Testis (tissue), 3 donors: Measurements from ENCODE around the gene MLST8. TPM values are rescaled to one million over a fixed set of nuclear protein-coding genes. Genes with fewer than 3 reads are reported as not detected.

Source experiments
- DNase-seq: peaks from one replicate; pipeline ENCODE4 v3.0.0-alpha.2; 2019
- H3K27ac ChIP-seq, 2 donors: fragments of 200-600 bp; sonication (generic); one replicate each; pipeline ENCODE4 v1.5.1; 2019
- H3K27me3 ChIP-seq: fragments of 200-600 bp; sonication (generic); one replicate; pipeline ENCODE4 v1.5.1; 2019
- H3K36me3 ChIP-seq: fragments of 200-600 bp; sonication (generic); one replicate; pipeline ENCODE4 v1.5.1; 2017; ENCODE audit warnings: low read depth; ENCODE audit errors: missing control alignments
- H3K4me1 ChIP-seq: fragments of 200-600 bp; sonication (generic); one replicate; pipeline ENCODE4 v1.5.1; 2019
- H3K4me3 ChIP-seq, 2 donors: fragments of 200-600 bp; sonication (generic); one replicate each; pipeline ENCODE4 v1.5.1; 2017 to 2019
- H3K9me3 ChIP-seq: fragments of 200-600 bp; sonication (generic); one replicate; pipeline ENCODE4 v1.5.1; 2017
- POLR2A ChIP-seq: fragments of 450-650 bp; IDR thresholded peaks from one replicate; pipeline ENCODE4 v1.6.1; 2017; ENCODE audit warnings: antibody characterized with exemption, mild to moderate bottlenecking, moderate library complexity
- WGBS, 2 donors: methylation state at CpG; one replicate each; pipeline ENCODE4 v1.1.5; 2018; 5-methylcytosine and 5-hydroxymethylcytosine counted together
- intact Hi-C: fragments of 100-400 bp; cut with DNase I; formaldehyde crosslinking; loops from one replicate; pipeline ENCODE4 v1.15.1; 2023; ENCODE audit warnings: low total_unique reads
- polyA plus RNA-seq: library from polyadenylated mRNA; stranded (reverse); fragments of 350-450 nt; fragmentation: Illumina TruSeq; extraction: RNeasy Lipid Tissue Mini Kit (QIAGEN cat#74804); gene quantifications from one replicate; pipeline ENCODE4 v1.2.3, GENCODE V29; 2014; ENCODE audit warnings: low read depth, low replicate concordance; ENCODE audit not compliant: insufficient read depth
- total RNA-seq, 2 donors: library from RNA; depleted of rRNA; stranded (reverse); fragments of >200 nt; gene quantifications; one replicate each; pipeline ENCODE4 v1.2.3, GENCODE V29; 2016
- TF ChIP-seq, protein P1 (sequence below), 3 experiments: fragments of 450-650 bp in 2 of 3; fragments of 200-600 bp in 1 of 3; sonication (generic) in 1 of 3; IDR thresholded peaks; one replicate each; pipeline ENCODE4 v1.5.1; 2016 to 2019; ENCODE audit warnings: antibody characterized with exemption in 3 of 3, mild to moderate bottlenecking in 2 of 3, moderate library complexity in 1 of 3

Gene MLST8
- total and polyA plus RNA-seq, 3 donors from 2014 or later, result 89.0 to 113 (median 95.4) TPM

DNA sequence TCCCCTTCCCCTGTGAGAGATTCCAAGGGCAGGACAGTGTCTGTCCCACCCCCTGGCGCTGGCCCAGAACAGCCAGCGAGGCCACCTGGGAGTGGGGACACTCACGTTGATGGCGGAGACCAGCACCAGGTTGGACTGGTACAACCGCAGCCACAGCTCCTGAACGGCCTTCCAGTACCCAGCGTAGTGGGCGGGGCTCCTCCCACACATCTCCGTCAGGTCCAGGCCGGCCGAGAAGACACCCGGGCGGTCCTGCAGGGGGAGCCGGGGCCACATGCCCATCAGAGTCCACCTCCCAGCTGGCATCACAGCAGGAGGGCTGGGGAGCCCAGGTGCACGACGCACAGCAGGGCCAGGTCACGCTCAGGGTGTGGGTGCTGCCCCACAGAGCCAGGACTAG, 39.0 kb downstream of the MLST8 start:
- Histone ChIP-seq H3K9me3 (no peaks in the 10 kb centered on the region), H3K36me3 (no peaks in the 10 kb centered on the region), H3K27ac (no peak overlapping the region), H3K4me1 (no peaks in the 10 kb centered on the region), H3K27me3 (no peaks in the 10 kb centered on the region), H3K4me3 (no peak overlapping the region)
- intact Hi-C loops, result no loop called here
- DNase-seq, result peak; percentile 59
- 74 to 92% methylated on average over 5 to 16 of the region's 17 CpGs for WGBS, 2 donors
- TF ChIP-seq, protein P1, sequence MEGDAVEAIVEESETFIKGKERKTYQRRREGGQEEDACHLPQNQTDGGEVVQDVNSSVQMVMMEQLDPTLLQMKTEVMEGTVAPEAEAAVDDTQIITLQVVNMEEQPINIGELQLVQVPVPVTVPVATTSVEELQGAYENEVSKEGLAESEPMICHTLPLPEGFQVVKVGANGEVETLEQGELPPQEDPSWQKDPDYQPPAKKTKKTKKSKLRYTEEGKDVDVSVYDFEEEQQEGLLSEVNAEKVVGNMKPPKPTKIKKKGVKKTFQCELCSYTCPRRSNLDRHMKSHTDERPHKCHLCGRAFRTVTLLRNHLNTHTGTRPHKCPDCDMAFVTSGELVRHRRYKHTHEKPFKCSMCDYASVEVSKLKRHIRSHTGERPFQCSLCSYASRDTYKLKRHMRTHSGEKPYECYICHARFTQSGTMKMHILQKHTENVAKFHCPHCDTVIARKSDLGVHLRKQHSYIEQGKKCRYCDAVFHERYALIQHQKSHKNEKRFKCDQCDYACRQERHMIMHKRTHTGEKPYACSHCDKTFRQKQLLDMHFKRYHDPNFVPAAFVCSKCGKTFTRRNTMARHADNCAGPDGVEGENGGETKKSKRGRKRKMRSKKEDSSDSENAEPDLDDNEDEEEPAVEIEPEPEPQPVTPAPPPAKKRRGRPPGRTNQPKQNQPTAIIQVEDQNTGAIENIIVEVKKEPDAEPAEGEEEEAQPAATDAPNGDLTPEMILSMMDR (IDR thresholded peaks at IDR 0.05), result no peak
- TF ChIP-seq POLR2A, result no peak

DNA sequence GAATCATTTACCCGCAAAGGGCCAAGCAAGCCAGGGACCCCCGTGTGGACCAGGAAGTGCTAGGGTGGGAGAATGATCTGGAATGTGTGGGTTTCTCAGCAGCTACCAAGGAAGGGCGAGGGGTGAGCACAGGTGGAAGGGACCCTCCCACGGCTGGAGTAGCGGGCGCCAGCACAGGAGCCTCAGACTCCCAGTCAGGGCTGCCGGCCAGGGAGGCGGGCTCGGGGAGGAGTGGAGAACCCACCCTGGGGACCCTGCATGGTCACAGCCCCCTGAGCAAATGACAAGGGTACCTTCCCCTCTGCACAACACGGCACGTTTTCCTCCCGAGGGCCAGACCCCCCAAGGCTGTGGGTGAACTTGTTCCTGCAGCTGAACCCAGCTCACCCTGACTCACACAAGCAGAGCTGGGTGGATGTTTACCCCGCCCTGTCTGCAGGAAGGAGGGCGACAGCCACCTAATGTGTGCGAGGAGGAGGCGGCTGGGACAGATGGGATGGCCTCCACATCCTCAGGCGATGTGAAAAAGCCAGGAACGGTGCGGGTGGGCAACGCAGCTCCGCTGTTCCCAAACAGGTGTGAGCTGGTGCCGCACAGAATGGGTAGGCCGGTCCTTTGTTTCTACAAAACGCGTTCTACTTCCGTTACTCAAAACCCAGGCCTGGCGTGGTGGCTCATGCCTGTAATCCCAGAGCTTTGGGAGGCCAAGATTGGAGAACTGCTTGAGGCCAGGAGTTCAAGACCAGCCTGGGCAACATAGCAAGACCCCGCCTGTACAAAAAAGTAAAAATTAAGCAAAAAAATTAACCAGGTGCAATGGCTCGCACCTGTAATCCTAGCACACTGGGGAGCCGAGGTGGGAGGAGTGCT, 39.9 kb downstream of the MLST8 start:
- Histone ChIP-seq H3K4me3 (no peak overlapping the region), H3K36me3 (no peaks in the 10 kb centered on the region), H3K9me3 (no peaks in the 10 kb centered on the region), H3K27ac (no peak overlapping the region), H3K27me3 (no peaks in the 10 kb centered on the region), H3K4me1 (peaks cover under 1% of the 10 kb centered on the region)
- WGBS, 2 donors, result 94 to 96% methylated on average over 20 to 30 of the region's 30 CpGs
- TF ChIP-seq, protein P1 (IDR thresholded peaks at IDR 0.05), result no peak
- no peak for TF ChIP-seq POLR2A
- no peak for DNase-seq
- intact Hi-C loops, result no loop called here

DNA sequence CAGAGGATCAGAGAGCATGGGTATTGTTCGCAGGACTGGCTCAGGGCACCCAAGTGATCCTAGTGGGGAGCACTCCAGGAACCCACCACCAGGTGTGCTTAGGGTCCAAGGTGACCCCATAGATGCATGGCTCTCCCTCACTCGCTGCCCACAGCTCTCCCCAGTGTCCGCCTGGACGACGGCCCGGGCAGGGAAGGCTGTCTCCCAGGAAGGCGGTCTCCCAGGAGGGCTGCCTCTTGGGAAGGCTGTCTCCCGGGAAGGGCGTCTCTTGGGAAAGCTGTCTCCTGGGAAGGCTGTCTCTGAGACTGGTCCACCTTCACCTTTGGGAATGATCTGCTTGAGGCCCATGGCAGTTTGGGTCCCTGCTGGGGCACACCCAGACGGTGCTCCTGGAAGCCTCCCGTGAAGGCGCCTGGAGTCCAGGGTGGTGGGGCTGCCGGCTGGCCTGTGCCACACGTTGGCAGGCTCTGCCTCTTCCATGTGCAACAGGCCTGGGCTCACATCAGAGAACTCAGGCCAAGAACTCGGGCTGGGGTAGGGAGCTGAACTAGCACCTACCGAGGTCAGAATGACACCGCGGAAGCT, 41.1 kb downstream of the MLST8 start:
- H3K4me3 ChIP-seq, result no peak overlapping the region
- no peaks in the 10 kb centered on the region for H3K27me3 ChIP-seq
- 91 to 93% methylated on average over 11 to 18 of the region's 18 CpGs for WGBS, 2 donors
- no peaks in the 10 kb centered on the region for H3K36me3 ChIP-seq
- peaks cover 6% of the 10 kb centered on the region for H3K4me1 ChIP-seq
- H3K9me3 ChIP-seq, result no peaks in the 10 kb centered on the region
- no peak overlapping the region for H3K27ac ChIP-seq
- intact Hi-C loops, result no loop called here
- DNase-seq, result no peak
- no peak for TF ChIP-seq POLR2A
- TF ChIP-seq, protein P1 (IDR thresholded peaks at IDR 0.05), result no peak

DNA sequence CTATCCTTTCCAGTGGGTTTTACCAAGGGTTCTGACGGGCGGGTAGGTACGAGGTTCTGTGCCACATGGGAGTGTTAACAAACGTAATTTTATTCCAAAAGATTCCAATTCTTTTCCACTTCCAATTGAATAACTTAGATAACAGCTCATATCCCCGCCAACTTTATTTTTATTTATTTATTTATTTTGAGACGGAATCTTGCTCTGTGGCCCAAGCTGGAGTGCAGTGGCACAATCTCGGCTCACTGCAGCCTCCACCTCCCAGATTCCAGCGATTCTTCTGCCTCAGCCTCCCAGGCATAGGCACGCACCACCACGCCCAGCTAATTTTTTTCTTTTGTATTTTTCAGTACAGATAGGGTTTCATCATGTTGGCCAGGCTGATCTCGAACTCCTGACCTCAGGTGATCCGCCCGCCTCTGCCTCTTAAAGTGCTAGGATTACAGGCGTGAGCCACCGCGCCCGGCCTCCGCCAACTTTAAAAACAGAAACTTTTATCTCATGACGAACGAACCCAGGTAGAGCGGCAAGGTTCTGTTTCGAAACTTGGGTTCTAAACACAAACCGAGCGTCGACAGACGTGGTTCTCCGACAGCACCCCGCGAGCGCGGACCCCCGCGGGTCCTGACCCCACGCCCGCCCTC, 45.5 kb downstream of the MLST8 start:
- H3K9me3 ChIP-seq, result no peaks in the 10 kb centered on the region
- H3K4me3 ChIP-seq, result peak overlapping the region; percentile 70 to 91
- no peak for TF ChIP-seq POLR2A
- TF ChIP-seq, protein P1 (IDR thresholded peaks at IDR 0.05), result no peak
- peaks cover 14% of the 10 kb centered on the region for H3K4me1 ChIP-seq
- no peaks in the 10 kb centered on the region for H3K27me3 ChIP-seq
- intact Hi-C loops, result loop anchor here (10.0 kb wide), 1 partner anchor 96 kb away; the partner anchor contains the start of gene TRAF7
- peak; percentile 44 for DNase-seq
- no peaks in the 10 kb centered on the region for H3K36me3 ChIP-seq
- WGBS, 2 donors, result 2% methylated on average over 22 to 31 of the region's 35 CpGs
- peak overlapping the region; percentile 55 to 88 for H3K27ac ChIP-seq
